K562 (cell line): Measurements from ENCODE around the gene NT5DC1.

Experiments
- GABPA ChIP-seq: fragments of 200-800 bp; sonication (Bioruptor generic); conservative IDR thresholded peaks from 2 replicates; pipeline ENCODE4 v1.6.1; 2016; ENCODE audit warnings: low read depth, missing genetic modification characterization, missing compliant biosample characterization
- TBL1XR1 ChIP-seq, 2 experiments: IDR thresholded peaks; 2 replicates each; pipeline ENCODE4 v1.6.1; 2012; ENCODE audit warnings: improper control_type of control experiment in 2 of 2, low read length in 2 of 2, mild to moderate bottlenecking in 1 of 2
- WHSC1 ChIP-seq: IDR thresholded peaks from one replicate; pipeline ENCODE4 v1.6.1; 2012; ENCODE audit warnings: low read length, control low read depth, inconsistent platforms
- ZBTB7A ChIP-seq: IDR thresholded peaks from 2 replicates; pipeline ENCODE4 v1.6.1; 2011; ENCODE audit warnings: low read depth, mild to moderate bottlenecking, low read length, moderate library complexity, borderline replicate concordance; ENCODE audit not compliant: control insufficient read depth
- TF ChIP-seq, protein P1 (sequence below): sonication (generic); formaldehyde crosslinking; IDR thresholded peaks from 2 replicates; pipeline ENCODE4 v1.9.0; 2022; ENCODE audit warnings: mild to moderate bottlenecking, missing genetic modification reagents

- TF ChIP-seq GABPA (tag) (no peak), ZBTB7A (no peak), WHSC1 (no peak), TBL1XR1 (IDR thresholded peaks at IDR 0.05; ENCODE audit: low read length in 2 of 2) (no peak)
- TF ChIP-seq, protein P1, sequence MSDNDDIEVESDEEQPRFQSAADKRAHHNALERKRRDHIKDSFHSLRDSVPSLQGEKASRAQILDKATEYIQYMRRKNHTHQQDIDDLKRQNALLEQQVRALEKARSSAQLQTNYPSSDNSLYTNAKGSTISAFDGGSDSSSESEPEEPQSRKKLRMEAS (CRISPR knock-in tag), result no peak
Observed at GRCh38 chr6:116173928-116174327, 73.3 kb downstream of the NT5DC1 start.
